ENCODE data around the gene SPPL3. TPM values are rescaled to one million over a fixed set of nuclear protein-coding genes. Genes with fewer than 3 reads are reported as not detected.
A peak's percentile ranks its signal among the peaks of the same experiment; 100 is the strongest.
"Not testable (repeated sequence)": the region's sequence is repeated elsewhere in the genome, so short reads cannot be mapped to it uniquely, and the experiment has no call there.

The SPPL3 gene
- total RNA-seq, 2 experiments from 2014 or later = 38.3 to 43.4 TPM

GRCh38 chr12:120793357-120793756, 110.8 kb downstream of the SPPL3 start:
- H3K4me1 Mint-ChIP-seq (ENCODE audit: low read depth) = peaks cover 24% of the 10 kb centered on the region
- CTCF ChIA-PET = interaction anchor here (1.0 kb wide), 1 partner anchor 27 kb away, joined by 3 read pairs; no protein-coding TSS in a partner anchor
- no peaks in the 10 kb centered on the region for H3K27me3 Mint-ChIP-seq
- H3K9me3 Mint-ChIP-seq = peaks cover 4% of the 10 kb centered on the region
- TF ChIP-seq, protein P1, sequence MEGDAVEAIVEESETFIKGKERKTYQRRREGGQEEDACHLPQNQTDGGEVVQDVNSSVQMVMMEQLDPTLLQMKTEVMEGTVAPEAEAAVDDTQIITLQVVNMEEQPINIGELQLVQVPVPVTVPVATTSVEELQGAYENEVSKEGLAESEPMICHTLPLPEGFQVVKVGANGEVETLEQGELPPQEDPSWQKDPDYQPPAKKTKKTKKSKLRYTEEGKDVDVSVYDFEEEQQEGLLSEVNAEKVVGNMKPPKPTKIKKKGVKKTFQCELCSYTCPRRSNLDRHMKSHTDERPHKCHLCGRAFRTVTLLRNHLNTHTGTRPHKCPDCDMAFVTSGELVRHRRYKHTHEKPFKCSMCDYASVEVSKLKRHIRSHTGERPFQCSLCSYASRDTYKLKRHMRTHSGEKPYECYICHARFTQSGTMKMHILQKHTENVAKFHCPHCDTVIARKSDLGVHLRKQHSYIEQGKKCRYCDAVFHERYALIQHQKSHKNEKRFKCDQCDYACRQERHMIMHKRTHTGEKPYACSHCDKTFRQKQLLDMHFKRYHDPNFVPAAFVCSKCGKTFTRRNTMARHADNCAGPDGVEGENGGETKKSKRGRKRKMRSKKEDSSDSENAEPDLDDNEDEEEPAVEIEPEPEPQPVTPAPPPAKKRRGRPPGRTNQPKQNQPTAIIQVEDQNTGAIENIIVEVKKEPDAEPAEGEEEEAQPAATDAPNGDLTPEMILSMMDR (IDR thresholded peaks at IDR 0.05) = no peak
- H3K36me3 Mint-ChIP-seq (ENCODE audit: low read depth) = peaks cover 83% of the 10 kb centered on the region
- POLR2A ChIA-PET = no interaction called here
- DNase-seq (no peak), ATAC-seq (ENCODE audit: poor library complexity) (no peak)
- H3K9me3 ChIP-seq (ENCODE audit: control insufficient read depth in 1 of 2, insufficient read depth in 1 of 2, low read length in 2 of 2) = peaks cover 14 to 15% of the 10 kb centered on the region in 2 experiments
- H3K4me3 ChIP-seq (ENCODE audit: low read length) = no peak overlapping the region
- H3K4me3 Mint-ChIP-seq = no peak overlapping the region
- intact Hi-C loops (cut with DNase I, micrococcal nuclease) = loop anchor here in 1 of 2 experiments (10.0 kb wide), 1 partner anchor 91 kb away; no protein-coding TSS in a partner anchor
- H3K36me3 ChIP-seq (ENCODE audit: insufficient read depth, low read length) = peaks cover 4% of the 10 kb centered on the region
- H3K27me3 ChIP-seq (ENCODE audit: control insufficient read depth in 1 of 2, insufficient read depth in 2 of 2, low read length in 2 of 2) = no peaks in the 10 kb centered on the region
- no peaks in the 10 kb centered on the region for H3K4me1 ChIP-seq (ENCODE audit: insufficient read depth, low read length)
- no peak overlapping the region for H3K27ac Mint-ChIP-seq
- no peak overlapping the region for H3K27ac ChIP-seq (ENCODE audit: low read depth in 1 of 2, low read length in 2 of 2)

GRCh38 chr12:120792456-120792855, 111.7 kb downstream of the SPPL3 start:
- peaks cover 31% of the 10 kb centered on the region for H3K4me1 Mint-ChIP-seq (ENCODE audit: low read depth)
- POLR2A ChIA-PET; H3K4me3 Mint-ChIP-seq; CTCF ChIA-PET; H3K27ac ChIP-seq (ENCODE audit: low read depth in 1 of 2, low read length in 2 of 2); H3K4me3 ChIP-seq (ENCODE audit: low read length); H3K4me1 ChIP-seq (ENCODE audit: insufficient read depth, low read length); DNase-seq; H3K27me3 ChIP-seq (ENCODE audit: control insufficient read depth in 1 of 2, insufficient read depth in 2 of 2, low read length in 2 of 2); H3K27me3 Mint-ChIP-seq; H3K36me3 ChIP-seq (ENCODE audit: insufficient read depth, low read length); H3K9me3 Mint-ChIP-seq; ATAC-seq (ENCODE audit: poor library complexity): not testable (repeated sequence)
- H3K36me3 Mint-ChIP-seq (ENCODE audit: low read depth) = peaks cover 78% of the 10 kb centered on the region
- H3K27ac Mint-ChIP-seq = peak overlapping the region; percentile 75
- intact Hi-C loops (cut with DNase I, micrococcal nuclease) = loop anchor here in 1 of 2 experiments (10.0 kb wide), 1 partner anchor 92 kb away; no protein-coding TSS in a partner anchor
- peaks cover 14 to 15% of the 10 kb centered on the region in 2 experiments for H3K9me3 ChIP-seq (ENCODE audit: control insufficient read depth in 1 of 2, insufficient read depth in 1 of 2, low read length in 2 of 2)

DNA sequence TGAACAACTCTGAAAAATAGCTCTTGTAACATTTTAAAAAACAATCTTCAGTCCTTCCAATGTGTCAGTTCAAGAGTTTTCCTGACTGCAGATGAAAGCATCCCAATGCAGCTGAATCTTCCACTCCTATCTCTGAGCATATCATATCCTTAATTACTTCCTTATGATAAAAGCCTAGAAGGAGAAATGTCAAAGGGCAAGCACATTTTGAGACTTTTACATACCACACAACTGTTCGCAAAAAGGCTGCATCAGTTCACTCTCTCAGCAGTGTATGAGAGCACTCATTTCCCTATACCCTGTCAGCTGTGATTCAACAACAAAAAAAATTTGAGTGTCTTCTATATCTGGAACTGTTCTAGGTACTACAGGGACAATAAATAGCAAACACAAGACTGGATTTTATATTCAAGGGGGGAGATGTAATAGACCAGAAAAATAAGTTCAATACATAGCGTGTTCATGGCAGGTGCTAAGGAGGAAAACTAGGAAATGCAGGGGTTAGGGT, 112.4 kb downstream of the SPPL3 start:
- Histone ChIP-seq H3K36me3 (ENCODE audit: insufficient read depth, low read length) (peaks cover 4% of the 10 kb centered on the region), H3K27me3 (ENCODE audit: control insufficient read depth in 1 of 2, insufficient read depth in 2 of 2, low read length in 2 of 2) (no peaks in the 10 kb centered on the region), H3K27ac (ENCODE audit: low read depth in 1 of 2, low read length in 2 of 2) (no peak overlapping the region), H3K9me3 (ENCODE audit: control insufficient read depth in 1 of 2, insufficient read depth in 1 of 2, low read length in 2 of 2) (peaks cover 11 to 14% of the 10 kb centered on the region in 2 experiments), H3K4me3 (ENCODE audit: low read length) (no peak overlapping the region), H3K4me1 (ENCODE audit: insufficient read depth, low read length) (no peaks in the 10 kb centered on the region)
- ATAC-seq (ENCODE audit: poor library complexity) (no peak), DNase-seq (no peak)
- ChIA-PET CTCF (no interaction called here), POLR2A (no interaction called here)
- Mint-ChIP-seq H3K36me3 (ENCODE audit: low read depth) (peaks cover 70% of the 10 kb centered on the region), H3K4me3 (no peak overlapping the region), H3K9me3 (peaks cover 4% of the 10 kb centered on the region), H3K27ac (peak overlapping the region; percentile 22), H3K4me1 (ENCODE audit: low read depth) (peaks cover 39% of the 10 kb centered on the region), H3K27me3 (no peaks in the 10 kb centered on the region)
- intact Hi-C loops (cut with DNase I, micrococcal nuclease) = loop anchor here in 1 of 2 experiments (10.0 kb wide), 1 partner anchor 93 kb away; no protein-coding TSS in a partner anchor
- TF ChIP-seq, protein P1 (IDR thresholded peaks at IDR 0.05) = no peak

DNA sequence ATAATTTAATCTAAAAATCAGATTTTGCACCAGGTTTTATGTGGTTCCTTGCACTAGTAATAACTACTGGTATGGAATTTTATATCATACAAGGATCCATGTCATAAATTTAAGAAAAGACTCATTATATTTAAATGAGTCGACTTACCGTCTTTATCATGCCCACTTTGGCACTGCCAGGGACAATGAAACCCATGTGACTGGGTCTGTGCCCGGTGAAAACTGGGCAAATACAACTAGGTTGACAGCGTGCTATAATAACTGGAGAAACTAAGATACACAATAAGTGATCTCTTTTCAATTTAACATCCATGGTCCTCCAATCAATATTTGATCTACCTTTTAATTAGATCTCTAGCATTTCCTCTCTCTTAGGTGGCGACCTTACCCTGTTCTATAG, 114.0 kb downstream of the SPPL3 start:
- ChIA-PET POLR2A (no interaction called here), CTCF (no interaction called here)
- DNase-seq = no peak
- Histone ChIP-seq H3K27ac (ENCODE audit: low read depth in 1 of 2, low read length in 2 of 2) (no peak overlapping the region), H3K4me1 (ENCODE audit: insufficient read depth, low read length) (no peaks in the 10 kb centered on the region), H3K27me3 (ENCODE audit: control insufficient read depth in 1 of 2, insufficient read depth in 2 of 2, low read length in 2 of 2) (no peaks in the 10 kb centered on the region), H3K4me3 (ENCODE audit: low read length) (no peak overlapping the region), H3K9me3 (ENCODE audit: control insufficient read depth in 1 of 2, insufficient read depth in 1 of 2, low read length in 2 of 2) (peaks cover 0 to 4% of the 10 kb centered on the region in 2 experiments), H3K36me3 (ENCODE audit: insufficient read depth, low read length) (peaks cover 4% of the 10 kb centered on the region)
- peaks cover 45% of the 10 kb centered on the region for H3K4me1 Mint-ChIP-seq (ENCODE audit: low read depth)
- intact Hi-C loops (cut with DNase I, micrococcal nuclease) = loop anchor here in 1 of 2 experiments (10.0 kb wide), 1 partner anchor 95 kb away; no protein-coding TSS in a partner anchor
- ATAC-seq (ENCODE audit: poor library complexity) = no peak
- H3K36me3 Mint-ChIP-seq (ENCODE audit: low read depth) = peaks cover 54% of the 10 kb centered on the region
- no peaks in the 10 kb centered on the region for H3K27me3 Mint-ChIP-seq
- no peaks in the 10 kb centered on the region for H3K9me3 Mint-ChIP-seq
- H3K27ac Mint-ChIP-seq = no peak overlapping the region
- TF ChIP-seq, protein P1 (IDR thresholded peaks at IDR 0.05) = no peak
- H3K4me3 Mint-ChIP-seq = no peak overlapping the region
